Glutamatergic neuron (in vitro differentiated cells): ENCODE data around the gene CELF1. TPM values are rescaled to one million over a fixed set of nuclear protein-coding genes. Genes with fewer than 3 reads are reported as not detected.
"Not testable (repeated sequence)": the region's sequence is repeated elsewhere in the genome, so short reads cannot be mapped to it uniquely, and the experiment has no call there.

ENCODE experiments used
- DNase-seq: peaks from one replicate; pipeline ENCODE4 v3.0.0; 2022
- H3K27ac Mint-ChIP-seq: one replicate; pipeline ENCODE4 v1.8.0; 2020; ENCODE audit warnings: mild to moderate bottlenecking, mixed read lengths, inconsistent platforms; ENCODE audit not compliant: unreplicated experiment
- H3K27me3 Mint-ChIP-seq: one replicate; pipeline ENCODE4 v1.8.0; 2020; ENCODE audit warnings: mild to moderate bottlenecking, moderate library complexity, mixed read lengths, inconsistent platforms; ENCODE audit not compliant: unreplicated experiment
- H3K36me3 Mint-ChIP-seq: one replicate; pipeline ENCODE4 v1.8.0; 2020; ENCODE audit warnings: mild to moderate bottlenecking, mixed read lengths, inconsistent platforms; ENCODE audit not compliant: unreplicated experiment
- H3K4me1 Mint-ChIP-seq: one replicate; pipeline ENCODE4 v1.8.0; 2020; ENCODE audit warnings: mild to moderate bottlenecking, low read depth, mixed read lengths, inconsistent platforms; ENCODE audit not compliant: unreplicated experiment
- H3K4me3 Mint-ChIP-seq: one replicate; pipeline ENCODE4 v1.8.0; 2020; ENCODE audit warnings: mild to moderate bottlenecking, mixed read lengths, inconsistent platforms; ENCODE audit not compliant: unreplicated experiment
- H3K9me3 Mint-ChIP-seq: one replicate; pipeline ENCODE4 v1.8.0; 2020; ENCODE audit warnings: mild to moderate bottlenecking, moderate library complexity, mixed read lengths, inconsistent platforms; ENCODE audit not compliant: unreplicated experiment
- total RNA-seq: library from RNA; stranded (reverse); fragmentation: NEBNext Ultra II Directional; extraction: Animal tissue kit (Norgen Biotek cat#: 25700); gene quantifications from one replicate; pipeline ENCODE4 v1.2.1, GENCODE V29; 2021; ENCODE audit not compliant: unreplicated experiment
- TF ChIP-seq, protein P1 (sequence below): fragments of 200-600 bp; sonication (generic); IDR thresholded peaks from one replicate; pipeline ENCODE4 v1.5.0; 2021; ENCODE audit not compliant: partially characterized antibody, unreplicated experiment

Gene CELF1
- total RNA-seq, 1 donor from 2014 or later: 261 TPM

DNA sequence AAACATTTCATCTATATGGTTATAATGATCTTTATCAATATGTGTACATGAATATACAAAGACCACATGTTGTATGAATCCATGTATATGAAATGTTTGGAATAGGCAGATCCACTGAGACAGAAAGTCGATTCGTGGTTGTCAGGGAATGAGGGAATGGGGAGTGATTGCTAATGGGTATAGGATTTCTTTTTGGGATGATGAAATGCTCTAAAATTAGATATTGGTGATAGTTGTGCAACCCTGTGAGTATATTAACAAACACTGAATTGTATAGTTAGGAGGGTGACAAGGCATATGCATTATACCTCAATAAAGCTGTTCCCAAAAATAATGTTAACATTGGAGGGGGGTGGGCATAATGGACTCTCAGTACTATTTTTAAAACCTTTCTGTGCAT, 7.5 kb upstream of the CELF1 start:
- Mint-ChIP-seq H3K4me1 (no peaks in the 10 kb centered on the region), H3K9me3 (peaks cover 2% of the 10 kb centered on the region), H3K4me3 (no peak overlapping the region), H3K27me3 (peaks cover 1% of the 10 kb centered on the region), H3K27ac (no peak overlapping the region), H3K36me3 (no peaks in the 10 kb centered on the region)
- TF ChIP-seq, protein P1, sequence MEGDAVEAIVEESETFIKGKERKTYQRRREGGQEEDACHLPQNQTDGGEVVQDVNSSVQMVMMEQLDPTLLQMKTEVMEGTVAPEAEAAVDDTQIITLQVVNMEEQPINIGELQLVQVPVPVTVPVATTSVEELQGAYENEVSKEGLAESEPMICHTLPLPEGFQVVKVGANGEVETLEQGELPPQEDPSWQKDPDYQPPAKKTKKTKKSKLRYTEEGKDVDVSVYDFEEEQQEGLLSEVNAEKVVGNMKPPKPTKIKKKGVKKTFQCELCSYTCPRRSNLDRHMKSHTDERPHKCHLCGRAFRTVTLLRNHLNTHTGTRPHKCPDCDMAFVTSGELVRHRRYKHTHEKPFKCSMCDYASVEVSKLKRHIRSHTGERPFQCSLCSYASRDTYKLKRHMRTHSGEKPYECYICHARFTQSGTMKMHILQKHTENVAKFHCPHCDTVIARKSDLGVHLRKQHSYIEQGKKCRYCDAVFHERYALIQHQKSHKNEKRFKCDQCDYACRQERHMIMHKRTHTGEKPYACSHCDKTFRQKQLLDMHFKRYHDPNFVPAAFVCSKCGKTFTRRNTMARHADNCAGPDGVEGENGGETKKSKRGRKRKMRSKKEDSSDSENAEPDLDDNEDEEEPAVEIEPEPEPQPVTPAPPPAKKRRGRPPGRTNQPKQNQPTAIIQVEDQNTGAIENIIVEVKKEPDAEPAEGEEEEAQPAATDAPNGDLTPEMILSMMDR: no peak
- DNase-seq: no peak

DNA sequence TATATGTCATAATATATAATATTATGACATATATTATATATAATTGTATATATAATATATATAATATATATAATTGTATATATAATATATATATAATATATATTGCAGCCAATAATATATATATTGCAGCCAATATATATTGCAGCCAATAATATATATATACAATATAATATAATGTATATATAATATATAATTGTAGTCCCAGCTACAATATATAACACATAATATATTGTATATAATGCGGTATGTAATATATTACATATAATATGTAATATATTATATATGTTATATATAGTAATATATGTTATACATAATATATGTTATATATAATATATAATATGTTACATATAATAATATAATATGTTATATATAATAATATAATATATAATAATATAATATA, 5.8 kb upstream of the CELF1 start:
- no peaks in the 10 kb centered on the region for H3K36me3 Mint-ChIP-seq
- no peak overlapping the region for H3K27ac Mint-ChIP-seq
- H3K9me3 Mint-ChIP-seq: no peaks in the 10 kb centered on the region
- no peaks in the 10 kb centered on the region for H3K27me3 Mint-ChIP-seq
- no peak for DNase-seq
- H3K4me1 Mint-ChIP-seq: peaks cover 5% of the 10 kb centered on the region
- TF ChIP-seq, protein P1: no peak
- H3K4me3 Mint-ChIP-seq: no peak overlapping the region

DNA sequence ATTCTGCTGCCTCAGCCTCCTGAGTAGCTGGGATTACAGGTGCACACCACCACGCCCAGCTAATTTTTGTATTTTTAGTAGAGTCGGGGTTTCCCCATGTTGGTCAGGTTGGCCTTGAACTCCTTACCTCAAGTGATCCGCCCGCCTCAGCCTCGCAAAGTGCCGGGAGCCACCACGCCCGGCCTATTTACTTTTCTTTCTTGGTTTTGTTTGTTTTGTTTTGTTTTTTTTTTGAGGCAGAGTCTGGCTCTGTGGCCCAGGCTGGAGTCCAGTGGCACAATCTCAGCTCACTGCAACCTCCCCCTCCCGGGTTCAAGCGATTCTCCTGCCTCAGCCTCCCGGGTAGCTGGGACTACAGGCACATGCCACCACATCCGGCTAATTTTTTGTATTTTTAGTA, 4.1 kb upstream of the CELF1 start:
- not testable (repeated sequence) for H3K36me3 Mint-ChIP-seq, H3K9me3 Mint-ChIP-seq

DNA sequence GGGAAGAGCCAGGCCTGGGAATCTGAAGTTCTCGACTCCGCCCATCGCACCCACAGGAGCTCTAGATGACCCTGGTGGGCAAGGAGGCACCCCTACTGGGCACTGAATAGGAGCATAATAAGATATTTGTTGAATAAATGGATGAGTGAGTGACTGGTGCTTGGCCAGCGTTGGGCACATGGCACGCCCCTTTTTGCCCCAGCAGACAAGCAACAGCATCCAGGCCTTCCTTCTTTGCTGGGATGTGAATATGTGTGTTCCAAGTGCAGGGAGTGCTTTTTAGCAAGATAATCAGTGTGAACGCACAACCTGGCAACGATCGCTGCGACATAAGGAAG, 443 bp upstream of the CELF1 start:
- DNase-seq: no peak
- H3K4me3 Mint-ChIP-seq: peak overlapping the region; percentile 93
- peaks cover 1% of the 10 kb centered on the region for H3K9me3 Mint-ChIP-seq
- peaks cover 23% of the 10 kb centered on the region for H3K4me1 Mint-ChIP-seq
- TF ChIP-seq, protein P1: peak; percentile 45
- peak overlapping the region; percentile 100 for H3K27ac Mint-ChIP-seq
- H3K36me3 Mint-ChIP-seq: no peaks in the 10 kb centered on the region
- H3K27me3 Mint-ChIP-seq: peaks cover 9% of the 10 kb centered on the region

More for the DNA sequence above, 4.1 kb upstream of the CELF1 start:
- not testable (repeated sequence) for H3K27me3 Mint-ChIP-seq, DNase-seq, H3K4me3 Mint-ChIP-seq, H3K27ac Mint-ChIP-seq
- peaks cover 10% of the 10 kb centered on the region for H3K4me1 Mint-ChIP-seq

DNA sequence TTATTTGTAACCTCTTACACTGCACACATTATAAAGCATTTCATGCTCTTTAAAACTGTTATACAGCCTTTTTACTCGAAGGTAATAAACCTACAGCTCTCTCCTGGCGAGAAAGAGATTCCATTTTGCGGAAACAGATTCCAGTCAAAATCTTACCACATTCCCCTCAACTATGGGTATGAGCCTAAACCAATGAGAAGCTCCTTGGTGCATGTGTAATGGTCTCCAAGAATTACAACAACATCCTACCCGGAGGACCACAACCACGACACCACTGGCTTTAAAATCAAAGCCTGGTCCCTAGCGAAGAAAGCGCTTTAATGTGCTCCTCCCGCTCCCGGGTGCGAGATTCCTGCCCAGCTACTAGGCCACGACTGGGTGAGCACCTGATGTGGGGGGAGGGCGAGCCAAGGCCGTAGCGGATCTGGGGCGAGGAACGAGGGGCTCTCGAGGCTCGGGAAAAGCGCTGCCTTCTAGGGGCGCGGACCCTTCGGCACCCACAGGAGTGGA, 821 bp downstream of the CELF1 start:
- Mint-ChIP-seq H3K27ac (peak overlapping the region; percentile 98), H3K27me3 (peaks cover 9% of the 10 kb centered on the region), H3K36me3 (no peaks in the 10 kb centered on the region), H3K9me3 (peaks cover 1% of the 10 kb centered on the region), H3K4me1 (peaks cover 24% of the 10 kb centered on the region), H3K4me3 (peak overlapping the region; percentile 96)
- DNase-seq: peak; percentile 59
- TF ChIP-seq, protein P1: no peak
